ENCODE results near the gene PITPNB.

DNA sequence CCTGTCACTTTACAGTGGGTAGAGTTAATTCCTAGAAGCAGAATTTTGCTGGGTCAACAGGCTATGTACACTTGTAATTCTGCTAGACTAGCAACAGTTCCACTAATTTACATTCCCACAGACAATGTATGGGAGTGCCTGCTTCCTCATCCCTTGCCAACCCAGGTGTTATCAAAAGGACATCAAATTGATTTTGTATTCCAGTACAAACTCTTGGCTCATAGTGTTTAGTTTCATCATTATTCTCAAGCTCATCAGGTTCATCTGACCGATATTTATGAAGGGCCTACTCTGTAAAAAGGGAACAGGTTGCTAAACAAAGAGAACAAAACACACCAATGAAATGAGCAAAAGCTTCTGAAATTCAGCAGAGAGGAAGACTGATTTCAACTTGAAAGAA, 30.7 kb downstream of the PITPNB start:
- no peak for TF ChIP-seq POLR2A (IDR thresholded peaks at IDR 0.05)
- TF ChIP-seq, protein P1, sequence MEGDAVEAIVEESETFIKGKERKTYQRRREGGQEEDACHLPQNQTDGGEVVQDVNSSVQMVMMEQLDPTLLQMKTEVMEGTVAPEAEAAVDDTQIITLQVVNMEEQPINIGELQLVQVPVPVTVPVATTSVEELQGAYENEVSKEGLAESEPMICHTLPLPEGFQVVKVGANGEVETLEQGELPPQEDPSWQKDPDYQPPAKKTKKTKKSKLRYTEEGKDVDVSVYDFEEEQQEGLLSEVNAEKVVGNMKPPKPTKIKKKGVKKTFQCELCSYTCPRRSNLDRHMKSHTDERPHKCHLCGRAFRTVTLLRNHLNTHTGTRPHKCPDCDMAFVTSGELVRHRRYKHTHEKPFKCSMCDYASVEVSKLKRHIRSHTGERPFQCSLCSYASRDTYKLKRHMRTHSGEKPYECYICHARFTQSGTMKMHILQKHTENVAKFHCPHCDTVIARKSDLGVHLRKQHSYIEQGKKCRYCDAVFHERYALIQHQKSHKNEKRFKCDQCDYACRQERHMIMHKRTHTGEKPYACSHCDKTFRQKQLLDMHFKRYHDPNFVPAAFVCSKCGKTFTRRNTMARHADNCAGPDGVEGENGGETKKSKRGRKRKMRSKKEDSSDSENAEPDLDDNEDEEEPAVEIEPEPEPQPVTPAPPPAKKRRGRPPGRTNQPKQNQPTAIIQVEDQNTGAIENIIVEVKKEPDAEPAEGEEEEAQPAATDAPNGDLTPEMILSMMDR (IDR thresholded peaks at IDR 0.05): no peak

All from testis (tissue), 2 donors.